Activated naive CD4-positive, alpha-beta T cell treated with anti-CD3 and anti-CD28 coated beads for 36 hours (primary cell): ENCODE data around the gene TMEM252. TPM values are rescaled to one million over a fixed set of nuclear protein-coding genes. Genes with fewer than 3 reads are reported as not detected.

Source experiments
- CTCF ChIA-PET: fragments of 350-600 bp; sonication (Branson Sonifier 250); formaldehyde crosslinking; loops from one replicate; lab custom pipeline; 2021; ENCODE audit warnings: antibody characterized with exemption; lab: Charles Lee
- DNase-seq: peaks from one replicate; pipeline ENCODE4 v3.0.0-alpha.2; 2020
- H3K27ac Mint-ChIP-seq: one replicate; pipeline ENCODE4 v1.8.0; 2021; ENCODE audit warnings: mild to moderate bottlenecking, mixed read lengths
- H3K27me3 Mint-ChIP-seq: one replicate; pipeline ENCODE4 v1.8.0; 2021; ENCODE audit warnings: low read depth, mixed read lengths
- H3K36me3 Mint-ChIP-seq: one replicate; pipeline ENCODE4 v1.8.0; 2021; ENCODE audit warnings: low read depth, mixed read lengths
- H3K4me1 Mint-ChIP-seq: one replicate; pipeline ENCODE4 v1.8.0; 2021; ENCODE audit warnings: low read depth, mixed read lengths
- H3K4me3 Mint-ChIP-seq: one replicate; pipeline ENCODE4 v1.8.0; 2021; ENCODE audit warnings: mild to moderate bottlenecking, moderate library complexity, mixed read lengths
- H3K9me3 Mint-ChIP-seq: one replicate; pipeline ENCODE4 v1.8.0; 2021; ENCODE audit warnings: mixed read lengths
- intact Hi-C: fragments of 100-400 bp; cut with micrococcal nuclease; formaldehyde crosslinking; loops from one replicate; pipeline ENCODE4 v1.15.1; 2023
- total RNA-seq, 2 experiments: library from RNA; stranded (reverse); gene quantifications; one replicate each; pipeline ENCODE4 v1.2.3, GENCODE V29; 2021

Gene TMEM252, protein sequence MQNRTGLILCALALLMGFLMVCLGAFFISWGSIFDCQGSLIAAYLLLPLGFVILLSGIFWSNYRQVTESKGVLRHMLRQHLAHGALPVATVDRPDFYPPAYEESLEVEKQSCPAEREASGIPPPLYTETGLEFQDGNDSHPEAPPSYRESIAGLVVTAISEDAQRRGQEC
- total RNA-seq = not detected

DNA sequence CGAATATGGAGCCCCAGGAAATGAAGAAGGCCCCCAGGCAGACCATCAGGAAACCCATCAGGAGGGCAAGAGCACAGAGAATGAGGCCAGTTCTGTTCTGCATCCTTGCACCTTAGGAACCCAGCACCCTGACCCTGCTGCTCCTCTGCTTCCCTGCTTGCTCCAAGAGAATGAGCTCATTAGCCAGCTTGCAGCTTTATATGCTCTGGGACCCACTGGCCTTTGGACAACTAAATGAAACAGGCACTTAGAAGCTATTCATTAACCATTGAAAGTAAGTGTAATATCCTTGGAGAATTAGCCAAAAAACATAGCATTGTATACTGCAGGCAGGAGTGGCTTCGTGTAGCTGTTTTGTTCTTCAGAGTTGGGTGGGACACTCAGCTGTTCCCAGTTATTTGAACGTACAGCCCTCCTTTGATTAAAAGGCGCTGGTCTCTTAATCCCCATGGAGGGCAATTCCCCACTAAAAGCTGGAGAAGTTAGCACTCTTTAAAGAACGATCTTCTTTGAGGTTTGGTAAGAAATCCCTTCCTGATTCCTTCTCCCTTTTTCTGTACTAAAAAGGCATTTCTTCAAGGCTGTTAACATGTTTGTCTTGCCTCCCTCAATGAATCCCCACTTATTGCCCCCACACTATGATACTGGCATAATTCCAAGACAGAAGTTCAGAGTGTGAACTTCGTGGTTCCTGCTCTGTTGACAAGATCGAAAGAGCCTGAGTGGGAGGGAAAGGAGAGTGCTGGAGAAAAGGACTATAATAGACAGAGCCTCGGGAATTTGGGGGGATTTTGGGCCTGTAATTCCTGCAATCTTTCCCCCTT lies at the start of gene TMEM252:
Gene TMEM252, minus strand, starts transcription at position 172 of the 824 bp plus-strand sequence. Its CDS starts 69 bp downstream, at position 103.
- intact Hi-C loops = no loop called here
- no peaks in the 10 kb centered on the region for H3K36me3 Mint-ChIP-seq
- no peak within 1 kb of the TSS for H3K4me3 Mint-ChIP-seq
- no peak for DNase-seq
- H3K27me3 Mint-ChIP-seq = peaks cover 13% of the 10 kb centered on the region
- H3K27ac Mint-ChIP-seq = no peak within 1 kb of the TSS
- no peaks in the 10 kb centered on the region for H3K9me3 Mint-ChIP-seq
- H3K4me1 Mint-ChIP-seq = no peaks in the 10 kb centered on the region
- CTCF ChIA-PET = interaction anchor here (0.9 to 1.8 kb wide), 2 partner anchors 20 to 409 kb away, joined by 3 to 4 read pairs; no protein-coding TSS in a partner anchor

DNA sequence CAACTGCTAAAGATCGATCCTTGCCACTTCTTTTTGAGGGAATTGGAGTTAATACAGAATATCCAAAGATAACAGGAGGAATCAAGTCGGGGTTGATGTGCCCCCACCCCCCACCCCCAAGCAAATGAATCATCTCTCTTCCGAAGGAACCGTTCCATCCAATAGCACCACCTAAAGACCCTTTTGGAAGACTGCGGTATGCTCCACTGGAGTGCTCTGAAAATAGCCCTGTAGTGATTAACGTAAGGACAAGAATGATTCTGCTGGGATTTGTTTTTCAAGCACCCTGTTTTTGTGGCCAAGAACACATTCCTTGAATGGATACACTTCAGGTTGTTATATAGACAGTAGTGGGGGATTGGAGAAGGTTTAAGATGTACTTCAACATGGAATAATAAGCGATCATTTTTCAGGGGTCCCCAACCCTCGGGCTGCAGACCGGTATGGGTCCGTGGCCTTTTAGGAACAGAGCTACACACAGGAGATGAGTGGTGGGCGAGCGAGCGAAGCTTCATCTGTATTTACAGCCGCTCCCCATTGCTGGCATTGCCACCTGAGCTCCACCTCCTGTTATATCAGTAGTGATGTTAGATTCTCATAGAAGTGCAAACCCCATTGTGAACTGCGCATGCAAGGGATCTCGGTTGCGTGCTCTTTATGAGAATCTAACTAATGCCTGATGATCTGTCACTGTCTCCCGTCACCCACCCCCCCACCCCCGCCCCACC lies 44.5 kb upstream of the TMEM252 start:
- Mint-ChIP-seq H3K27me3 (peaks cover 2% of the 10 kb centered on the region), H3K36me3 (no peaks in the 10 kb centered on the region), H3K9me3 (peaks cover 4% of the 10 kb centered on the region), H3K4me3 (no peak overlapping the region), H3K27ac (no peak overlapping the region), H3K4me1 (no peaks in the 10 kb centered on the region)
- DNase-seq = no peak
- CTCF ChIA-PET = interaction anchor here (0.7 to 1.2 kb wide), 4 partner anchors 14 to 1798 kb away, joined by 3 to 7 read pairs (median 5); no protein-coding TSS in a partner anchor
- intact Hi-C loops = no loop called here

DNA sequence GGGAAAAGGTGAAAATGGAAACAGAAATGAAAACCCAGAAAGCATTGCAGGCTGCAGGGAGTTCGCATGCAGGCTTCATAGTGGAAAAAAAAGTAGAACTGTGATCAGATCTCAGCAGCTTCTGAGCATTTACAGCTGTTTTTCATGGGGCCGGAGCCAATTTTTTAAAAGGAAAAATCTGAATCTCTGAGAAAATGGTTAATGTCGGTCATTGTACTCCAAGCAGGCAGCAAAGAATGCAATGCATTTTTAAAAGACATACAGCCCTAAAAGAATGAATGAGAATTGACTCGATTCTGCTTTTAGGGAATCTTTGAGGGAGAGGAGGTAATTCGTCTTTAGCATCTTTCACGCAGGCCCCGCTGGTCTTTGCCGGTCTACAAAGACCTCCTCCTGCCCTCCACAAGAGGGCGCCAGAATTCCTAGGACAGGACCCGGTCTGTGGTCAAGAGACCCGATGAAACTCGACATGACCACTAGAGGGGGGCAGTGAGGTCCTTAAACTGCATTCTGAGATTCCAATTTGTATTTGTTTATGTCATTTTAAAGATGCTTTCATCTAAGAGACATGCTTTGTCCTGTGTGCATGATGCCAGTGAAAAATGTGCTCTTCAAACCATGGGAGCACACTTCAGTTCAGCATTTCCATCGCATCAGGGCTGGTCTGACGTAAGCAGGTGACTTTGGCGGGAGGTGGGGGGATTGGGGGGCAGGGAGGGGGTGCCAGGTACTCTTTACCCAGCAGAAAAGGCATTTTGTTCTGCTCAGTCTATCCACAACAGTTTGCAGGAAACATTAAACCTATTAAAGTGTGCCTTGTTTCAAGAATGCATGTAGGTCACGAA lies 43.7 kb upstream of the TMEM252 start:
- no peak overlapping the region for H3K4me3 Mint-ChIP-seq
- intact Hi-C loops = loop anchor here (1.0 to 5.0 kb wide), 7 partner anchors 101 to 443 kb away; partner anchors contain the start of gene PIP5K1B
- no peaks in the 10 kb centered on the region for H3K4me1 Mint-ChIP-seq
- no peak overlapping the region for H3K27ac Mint-ChIP-seq
- no peaks in the 10 kb centered on the region for H3K9me3 Mint-ChIP-seq
- peak; percentile 93 for DNase-seq
- peaks cover 2% of the 10 kb centered on the region for H3K27me3 Mint-ChIP-seq
- CTCF ChIA-PET = interaction anchor here (0.6 to 2.3 kb wide), 17 partner anchors 11 to 442 kb away, joined by 3 to 24 read pairs (median 4); no protein-coding TSS in a partner anchor
- H3K36me3 Mint-ChIP-seq = no peaks in the 10 kb centered on the region

DNA sequence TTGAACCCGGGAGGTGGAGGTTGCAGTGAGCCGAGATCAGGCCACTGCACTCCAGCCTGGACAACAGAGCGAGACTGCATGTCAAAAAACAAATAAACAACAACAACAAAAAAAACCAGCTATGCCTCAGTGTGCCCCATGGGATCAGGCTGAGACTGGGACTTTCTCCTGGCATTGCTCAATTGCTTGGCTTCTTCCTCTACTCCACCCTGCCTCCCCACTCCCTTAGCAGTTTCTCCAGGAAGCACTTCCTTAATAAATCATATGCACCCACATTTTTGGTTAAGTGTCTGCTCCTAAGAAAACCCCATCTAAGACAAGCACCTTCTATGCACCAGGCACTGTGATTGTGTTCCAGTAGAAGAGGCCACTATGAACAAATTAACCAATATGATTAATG lies 41.0 kb upstream of the TMEM252 start:
- H3K36me3 Mint-ChIP-seq = no peaks in the 10 kb centered on the region
- no peaks in the 10 kb centered on the region for H3K4me1 Mint-ChIP-seq
- DNase-seq = no peak
- no peaks in the 10 kb centered on the region for H3K9me3 Mint-ChIP-seq
- CTCF ChIA-PET = interaction anchor here (0.6 to 1.9 kb wide), 7 partner anchors 75 to 453 kb away, joined by 3 to 10 read pairs (median 3); no protein-coding TSS in a partner anchor
- H3K27me3 Mint-ChIP-seq = peaks cover 2% of the 10 kb centered on the region
- no peak overlapping the region for H3K27ac Mint-ChIP-seq
- no peak overlapping the region for H3K4me3 Mint-ChIP-seq
- intact Hi-C loops = loop anchor here (5.0 kb wide), 2 partner anchors 126 to 266 kb away; partner anchors contain the start of gene PIP5K1B

DNA sequence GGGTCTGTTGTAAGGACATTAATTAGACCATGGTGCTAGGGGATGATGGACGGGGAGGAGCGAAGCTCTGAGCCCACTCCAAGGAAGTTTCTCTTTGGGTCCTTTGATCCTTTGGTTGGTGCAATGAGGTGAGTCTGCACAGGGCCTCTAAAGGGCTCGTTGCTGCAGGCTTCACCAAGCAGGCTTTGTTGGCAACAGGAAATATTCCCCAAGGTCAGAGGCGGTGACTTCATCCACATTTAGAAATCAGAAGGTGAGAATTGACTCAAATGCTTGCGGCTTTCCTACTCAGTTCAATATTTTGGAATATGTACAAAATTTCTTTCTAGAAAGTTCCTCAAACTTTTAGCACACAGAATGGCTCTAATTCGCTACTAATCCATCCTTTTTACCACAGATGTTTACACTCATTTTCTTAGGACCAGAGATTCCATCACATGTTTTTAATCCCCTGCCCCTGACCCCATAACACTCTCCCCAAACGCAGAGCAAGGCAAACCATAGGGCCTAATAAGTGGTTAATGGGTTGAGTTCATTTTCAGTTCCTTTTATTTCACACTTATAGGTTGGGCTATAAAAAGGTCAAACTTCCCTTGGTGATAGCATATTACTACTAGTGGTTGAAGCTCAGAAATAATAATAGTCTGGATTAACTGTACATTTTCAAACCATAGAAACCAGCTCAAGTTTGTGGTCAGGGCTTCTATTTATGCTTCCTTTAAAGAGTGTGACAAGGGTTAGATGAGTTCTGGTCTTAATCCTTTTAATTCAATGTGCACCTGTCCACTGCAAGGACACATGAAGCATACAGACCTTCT lies 37.3 kb upstream of the TMEM252 start:
- no peak for DNase-seq
- no peak overlapping the region for H3K27ac Mint-ChIP-seq

DNA sequence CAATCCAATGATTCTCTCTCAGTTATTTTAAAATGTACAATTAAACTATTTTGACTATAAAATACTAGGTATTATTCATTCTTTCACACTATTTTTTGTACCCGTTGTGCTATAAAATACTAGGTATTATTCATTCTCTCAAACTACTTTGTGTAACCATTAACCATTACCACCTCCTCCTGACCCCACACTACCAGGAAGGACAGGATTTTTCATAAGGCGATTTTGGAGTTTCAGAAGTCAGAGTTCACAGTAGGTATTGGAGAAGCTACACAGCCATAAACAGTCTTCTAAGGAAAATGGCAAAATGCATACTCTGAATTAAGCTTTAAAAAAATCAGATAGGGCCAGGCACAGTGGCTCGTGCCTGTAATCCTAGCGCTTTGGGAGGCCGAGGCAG lies 35.1 kb upstream of the TMEM252 start:
- Mint-ChIP-seq H3K36me3 (no peaks in the 10 kb centered on the region), H3K4me3 (no peak overlapping the region), H3K4me1 (no peaks in the 10 kb centered on the region), H3K27me3 (peaks cover 8% of the 10 kb centered on the region), H3K9me3 (peaks cover 7% of the 10 kb centered on the region), H3K27ac (no peak overlapping the region)
- intact Hi-C loops = no loop called here
- CTCF ChIA-PET = interaction anchor here (2.2 kb wide), 1 partner anchor 8 kb away, joined by 6 read pairs; no protein-coding TSS in a partner anchor
- no peak for DNase-seq

More for the DNA sequence above, 37.3 kb upstream of the TMEM252 start:
- Mint-ChIP-seq H3K4me3 (no peak overlapping the region), H3K27me3 (peaks cover 2% of the 10 kb centered on the region), H3K36me3 (no peaks in the 10 kb centered on the region), H3K9me3 (no peaks in the 10 kb centered on the region), H3K4me1 (no peaks in the 10 kb centered on the region)
- intact Hi-C loops = no loop called here
- CTCF ChIA-PET = interaction anchor here (1.2 to 2.2 kb wide), 3 partner anchors 10 to 18 kb away, joined by 3 to 6 read pairs (median 3); no protein-coding TSS in a partner anchor

DNA sequence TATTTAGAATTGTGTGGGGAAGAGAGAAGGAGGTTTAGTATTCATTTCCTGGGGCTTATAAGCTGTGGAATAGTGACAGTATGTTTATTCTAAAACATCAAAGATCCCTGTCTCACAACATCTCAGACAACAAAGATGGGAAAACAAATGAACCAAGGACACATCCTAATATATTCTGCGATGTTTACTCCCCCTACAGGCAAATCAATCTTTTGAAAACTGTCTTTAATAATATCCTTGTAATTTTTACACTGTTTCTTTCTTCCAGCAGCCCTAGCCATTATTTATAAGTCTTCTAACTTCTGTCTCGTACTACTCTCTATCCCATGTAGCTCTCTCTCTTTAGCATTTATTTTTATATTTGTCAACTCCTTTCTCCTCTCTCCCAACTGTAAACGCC lies 33.5 kb upstream of the TMEM252 start:
- H3K4me3 Mint-ChIP-seq = no peak overlapping the region
- intact Hi-C loops = no loop called here
- CTCF ChIA-PET = interaction anchor here (2.5 kb wide), 1 partner anchor 10 kb away, joined by 9 read pairs; no protein-coding TSS in a partner anchor
- no peaks in the 10 kb centered on the region for H3K4me1 Mint-ChIP-seq
- H3K27me3 Mint-ChIP-seq = peaks cover 15% of the 10 kb centered on the region
- no peak for DNase-seq
- H3K36me3 Mint-ChIP-seq = no peaks in the 10 kb centered on the region
- no peak overlapping the region for H3K27ac Mint-ChIP-seq
- peaks cover 7% of the 10 kb centered on the region for H3K9me3 Mint-ChIP-seq

DNA sequence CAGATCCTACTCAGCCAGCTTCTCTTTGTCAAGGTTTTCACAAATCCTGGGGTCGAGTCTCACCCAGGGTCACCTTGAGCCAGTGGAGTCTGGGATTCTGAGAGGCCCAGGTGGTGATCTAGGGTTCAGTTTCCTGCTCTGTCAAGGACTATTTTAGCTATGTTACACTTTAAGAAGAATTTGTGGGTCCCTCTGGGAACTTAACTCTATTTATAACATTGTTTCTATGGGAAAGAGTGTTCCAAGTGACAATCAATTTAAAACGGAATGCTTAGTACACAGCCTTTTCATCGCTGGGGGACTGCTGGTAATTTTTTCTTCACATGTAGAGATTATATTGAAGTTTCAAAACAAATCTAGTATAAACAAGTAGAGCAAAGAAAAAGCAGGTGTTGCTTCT lies 26.9 kb upstream of the TMEM252 start:
- Mint-ChIP-seq H3K36me3 (no peaks in the 10 kb centered on the region), H3K9me3 (peaks cover 5% of the 10 kb centered on the region), H3K27ac (no peak overlapping the region), H3K4me3 (no peak overlapping the region), H3K4me1 (no peaks in the 10 kb centered on the region), H3K27me3 (peaks cover 30% of the 10 kb centered on the region)
- CTCF ChIA-PET = interaction anchor here (0.6 to 2.2 kb wide), 10 partner anchors 8 to 484 kb away, joined by 3 to 16 read pairs (median 4); no protein-coding TSS in a partner anchor
- intact Hi-C loops = no loop called here
- DNase-seq = no peak

DNA sequence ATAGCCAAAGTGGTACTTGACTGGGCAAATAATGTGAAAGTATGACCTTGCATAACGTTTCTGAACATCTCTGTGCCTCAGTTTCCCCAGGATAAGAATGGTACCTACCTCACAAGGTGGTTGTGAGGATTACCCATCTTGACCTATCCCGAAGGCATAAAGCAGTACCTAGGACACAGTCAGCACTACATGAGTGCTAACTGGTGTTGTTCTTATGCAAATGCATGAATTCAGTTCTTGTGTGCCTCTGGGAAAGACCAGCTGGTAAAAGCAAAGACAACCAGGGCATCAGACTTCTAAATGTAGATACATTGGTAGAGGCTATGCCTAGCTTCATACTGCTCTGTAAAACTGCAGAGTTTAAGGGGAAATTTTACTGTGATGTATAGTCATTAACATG lies 21.8 kb upstream of the TMEM252 start:
- no peaks in the 10 kb centered on the region for H3K9me3 Mint-ChIP-seq
- H3K36me3 Mint-ChIP-seq = no peaks in the 10 kb centered on the region
- H3K4me1 Mint-ChIP-seq = peaks cover 8% of the 10 kb centered on the region
- peaks cover 26% of the 10 kb centered on the region for H3K27me3 Mint-ChIP-seq
- no peak for DNase-seq
- H3K4me3 Mint-ChIP-seq = no peak overlapping the region
- intact Hi-C loops = no loop called here
- no peak overlapping the region for H3K27ac Mint-ChIP-seq
- CTCF ChIA-PET = no interaction called here

DNA sequence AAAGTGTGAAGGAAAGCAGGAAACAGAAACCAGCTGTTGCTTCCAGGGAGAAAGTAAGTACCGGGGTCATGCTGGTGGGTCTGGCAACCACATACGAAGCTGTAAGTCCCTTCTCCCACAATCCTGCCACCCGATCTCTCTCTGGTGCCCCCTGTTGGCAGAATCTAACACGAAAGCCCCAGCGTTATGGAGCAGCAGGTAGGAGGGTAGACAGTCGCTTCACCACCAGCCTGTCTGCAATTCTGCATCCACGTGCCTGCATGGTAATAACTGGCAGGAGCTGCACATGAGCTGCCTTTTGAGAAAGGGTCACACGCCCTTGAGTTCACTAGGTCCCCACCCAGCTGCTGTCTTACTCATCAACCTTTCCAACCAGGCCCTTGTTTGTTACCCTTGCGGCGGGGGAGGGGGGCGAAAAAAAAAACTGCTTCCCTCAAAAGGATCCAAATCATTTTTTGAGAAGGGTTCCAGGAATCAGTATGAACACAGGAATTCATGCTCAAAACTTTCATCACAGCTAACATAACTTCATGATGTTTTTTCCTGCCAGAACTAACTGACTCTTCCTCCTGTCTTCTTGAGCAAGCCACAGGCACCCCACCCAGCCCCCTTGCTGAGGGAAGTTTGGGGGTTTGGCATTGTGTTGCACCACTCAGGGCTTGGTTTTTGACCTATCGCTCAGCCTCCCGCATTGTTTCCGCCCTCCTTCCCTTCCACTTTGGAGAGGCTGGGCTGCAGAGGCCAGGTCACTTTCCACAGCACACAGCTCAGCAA lies 19.6 kb upstream of the TMEM252 start:
- H3K4me1 Mint-ChIP-seq = peaks cover 8% of the 10 kb centered on the region
- no peak overlapping the region for H3K27ac Mint-ChIP-seq
- peak; percentile 76 for DNase-seq
- H3K27me3 Mint-ChIP-seq = peaks cover 28% of the 10 kb centered on the region
- no peaks in the 10 kb centered on the region for H3K36me3 Mint-ChIP-seq
- CTCF ChIA-PET = interaction anchor here (0.5 to 2.3 kb wide), 19 partner anchors 8 to 439 kb away, joined by 3 to 16 read pairs (median 4); partner anchors contain the start of gene TMEM252
- intact Hi-C loops = no loop called here
- no peaks in the 10 kb centered on the region for H3K9me3 Mint-ChIP-seq
- no peak overlapping the region for H3K4me3 Mint-ChIP-seq
